HEK293 (cell line): ENCODE results near the gene TFE3.

Experiments used
- FEZF1 ChIP-seq: fragments of 450-650 bp; formaldehyde crosslinking; IDR thresholded peaks from 2 replicates; pipeline ENCODE4 v1.5.1; 2016; ENCODE audit warnings: missing biosample characterization, missing genetic modification characterization
- GLI2 ChIP-seq: fragments of 450-650 bp; formaldehyde crosslinking; IDR thresholded peaks from 2 replicates; pipeline ENCODE4; 2017; ENCODE audit warnings: missing biosample characterization, missing genetic modification characterization, low read depth, borderline replicate concordance
- GLIS1 ChIP-seq: fragments of 450-650 bp; formaldehyde crosslinking; IDR thresholded peaks from 2 replicates; pipeline ENCODE4 v1.5.1; 2016; ENCODE audit warnings: missing biosample characterization, missing genetic modification characterization
- KLF1 ChIP-seq: fragments of 450-650 bp; formaldehyde crosslinking; IDR thresholded peaks from 2 replicates; pipeline ENCODE4 v1.5.1; 2016; ENCODE audit warnings: missing biosample characterization, missing genetic modification characterization
- KLF7 ChIP-seq: fragments of 450-650 bp; formaldehyde crosslinking; IDR thresholded peaks from 2 replicates; pipeline ENCODE4 v1.5.1; 2016; ENCODE audit warnings: missing biosample characterization, missing genetic modification characterization, borderline replicate concordance
- KLF8 ChIP-seq: fragments of 450-650 bp; formaldehyde crosslinking; IDR thresholded peaks from 2 replicates; pipeline ENCODE4 v1.5.1; 2016; ENCODE audit warnings: missing biosample characterization, missing genetic modification characterization
- REST ChIP-seq: fragments of 450-650 bp; formaldehyde crosslinking; IDR thresholded peaks from 2 replicates; pipeline ENCODE4 v1.5.1; 2016; ENCODE audit warnings: missing biosample characterization, missing genetic modification characterization
- SCRT2 ChIP-seq: fragments of 450-650 bp; formaldehyde crosslinking; IDR thresholded peaks from 2 replicates; pipeline ENCODE4 v1.5.1; 2016; ENCODE audit warnings: missing biosample characterization, missing genetic modification characterization
- SP3 ChIP-seq: fragments of 450-650 bp; formaldehyde crosslinking; IDR thresholded peaks from 2 replicates; pipeline ENCODE4 v1.5.1; 2016; ENCODE audit warnings: missing biosample characterization, missing genetic modification characterization
- ZBTB6 ChIP-seq: fragments of 450-650 bp; formaldehyde crosslinking; IDR thresholded peaks from 2 replicates; pipeline ENCODE4 v1.5.1; 2017; ENCODE audit warnings: missing biosample characterization, missing genetic modification characterization
- ZFP37 ChIP-seq: fragments of 450-650 bp; formaldehyde crosslinking; IDR thresholded peaks from 2 replicates; pipeline ENCODE4 v1.5.1; 2016; ENCODE audit warnings: missing biosample characterization, missing genetic modification characterization
- ZNF132 ChIP-seq: fragments of 450-650 bp; formaldehyde crosslinking; IDR thresholded peaks from 2 replicates; pipeline ENCODE4 v1.5.1; 2017; ENCODE audit warnings: missing biosample characterization, missing genetic modification characterization, borderline replicate concordance
- ZNF18 ChIP-seq: fragments of 450-650 bp; formaldehyde crosslinking; IDR thresholded peaks from 2 replicates; pipeline ENCODE4 v1.5.1; 2016; ENCODE audit warnings: missing biosample characterization, missing genetic modification characterization
- ZNF19 ChIP-seq: fragments of 450-650 bp; formaldehyde crosslinking; IDR thresholded peaks from 2 replicates; pipeline ENCODE4; 2016; ENCODE audit warnings: missing biosample characterization, missing genetic modification characterization, low read depth
- ZNF2 ChIP-seq: fragments of 450-650 bp; formaldehyde crosslinking; IDR thresholded peaks from 2 replicates; pipeline ENCODE4 v1.5.1; 2016; ENCODE audit warnings: missing biosample characterization, missing genetic modification characterization
- ZNF214 ChIP-seq: fragments of 450-650 bp; formaldehyde crosslinking; IDR thresholded peaks from 2 replicates; pipeline ENCODE4 v1.5.1; 2017; ENCODE audit warnings: missing biosample characterization, mild to moderate bottlenecking, missing genetic modification characterization, borderline replicate concordance
- ZNF292 ChIP-seq: fragments of 450-650 bp; formaldehyde crosslinking; IDR thresholded peaks from 2 replicates; pipeline ENCODE4 v1.5.1; 2016; ENCODE audit warnings: low read depth, missing biosample characterization, missing genetic modification characterization, borderline replicate concordance
- ZNF362 ChIP-seq: fragments of 450-650 bp; formaldehyde crosslinking; IDR thresholded peaks from 2 replicates; pipeline ENCODE4 v1.5.1; 2016; ENCODE audit warnings: missing biosample characterization, missing genetic modification characterization
- ZNF426 ChIP-seq: fragments of 450-650 bp; formaldehyde crosslinking; IDR thresholded peaks from 2 replicates; pipeline ENCODE4 v1.5.1; 2017; ENCODE audit warnings: missing biosample characterization, missing genetic modification characterization, mild to moderate bottlenecking, inconsistent platforms, moderate library complexity
- ZNF518A ChIP-seq: fragments of 450-650 bp; formaldehyde crosslinking; conservative IDR thresholded peaks from 2 replicates; pipeline ENCODE4 v1.5.1; 2016; ENCODE audit warnings: low read depth, missing biosample characterization, missing genetic modification characterization
- ZNF529 ChIP-seq: fragments of 450-650 bp; formaldehyde crosslinking; IDR thresholded peaks from 2 replicates; pipeline ENCODE4 v1.5.1; 2017; ENCODE audit warnings: missing genetic modification characterization, missing biosample characterization; ENCODE audit not compliant: insufficient replicate concordance
- ZNF530 ChIP-seq: fragments of 450-650 bp; formaldehyde crosslinking; IDR thresholded peaks from 2 replicates; pipeline ENCODE4 v1.5.1; 2016; ENCODE audit warnings: low read depth, missing biosample characterization, missing genetic modification characterization
- ZNF549 ChIP-seq: fragments of 450-650 bp; IDR thresholded peaks from 2 replicates; pipeline ENCODE4 v1.5.1; 2018; ENCODE audit warnings: missing biosample characterization, missing genetic modification characterization, mild to moderate bottlenecking, inconsistent platforms, moderate library complexity
- ZNF624 ChIP-seq: fragments of 450-650 bp; formaldehyde crosslinking; IDR thresholded peaks from 2 replicates; pipeline ENCODE4 v1.5.1; 2017; ENCODE audit warnings: missing biosample characterization, missing genetic modification characterization
- ZNF701 ChIP-seq: fragments of 450-650 bp; formaldehyde crosslinking; IDR thresholded peaks from 2 replicates; pipeline ENCODE4 v1.5.1; 2016; ENCODE audit warnings: missing biosample characterization, missing genetic modification characterization
- ZNF707 ChIP-seq: fragments of 450-650 bp; formaldehyde crosslinking; IDR thresholded peaks from 2 replicates; pipeline ENCODE4 v1.5.1; 2016; ENCODE audit warnings: missing biosample characterization, missing genetic modification characterization
- ZNF792 ChIP-seq: fragments of 450-650 bp; formaldehyde crosslinking; IDR thresholded peaks from 2 replicates; pipeline ENCODE4 v1.5.1; 2016; ENCODE audit warnings: missing biosample characterization, missing genetic modification characterization

The TFE3 gene

GRCh38 chrX:49073601-49074575 lies 30.7 kb upstream of the TFE3 start, which contains the start of gene PRAF2 (continued):
- no peak for TF ChIP-seq ZNF426 (tag by site-specific recombination)
- 0 out of 2 replicates have a peak, but pooled peaks have one; percentile 38 for TF ChIP-seq KLF7
- no peak for TF ChIP-seq ZNF549 (tag by site-specific recombination)
- TF ChIP-seq ZNF529 (tag by site-specific recombination) = no peak
- no peak; the same call in 1 of the 2 replicates for TF ChIP-seq ZBTB6
- peak; percentile 54 for TF ChIP-seq GLIS1 (tag by site-specific recombination)
- no peak for TF ChIP-seq ZNF18 (tag by site-specific recombination)
- TF ChIP-seq ZNF214 (tag by site-specific recombination) = no peak
- no peak for TF ChIP-seq GLI2 (tag by site-specific recombination)
- TF ChIP-seq ZNF530 (tag by site-specific recombination) = no peak
- TF ChIP-seq KLF8 (tag by site-specific recombination) = peak; percentile 92
- peak; percentile 80; the same call in 1 of the 2 replicates for TF ChIP-seq SP3 (tag by site-specific recombination)
- no peak for TF ChIP-seq KLF1 (tag by site-specific recombination)
- TF ChIP-seq ZNF518A (tag by site-specific recombination) = peak; percentile 46
- TF ChIP-seq SCRT2 (tag by site-specific recombination) = peak; percentile 65; the same call in 1 of the 2 replicates
- TF ChIP-seq ZNF792 (tag by site-specific recombination) = no peak
- no peak for TF ChIP-seq FEZF1 (tag by site-specific recombination)
- TF ChIP-seq ZNF132 (tag by site-specific recombination) = no peak
- no peak for TF ChIP-seq ZNF707 (tag by site-specific recombination)
- TF ChIP-seq ZNF362 = no peak
- TF ChIP-seq ZNF292 (tag by site-specific recombination) = no peak
- TF ChIP-seq ZNF19 (tag by site-specific recombination) = no peak
- no peak for TF ChIP-seq ZFP37 (tag by site-specific recombination)
- no peak for TF ChIP-seq ZNF701 (tag by site-specific recombination)
- TF ChIP-seq REST (tag by site-specific recombination) = no peak
- TF ChIP-seq ZNF624 (tag by site-specific recombination) = no peak
- TF ChIP-seq ZNF2 (tag by site-specific recombination) = no peak
